ENCODE measurements around the gene CCDC14. TPM values are rescaled to one million over a fixed set of nuclear protein-coding genes. Genes with fewer than 3 reads are reported as not detected.

CCDC14 gene
- total RNA-seq, 1 experiment from 2014 or later, result 44.9 TPM

Other genes with a start within 250 kb of the CCDC14 start
- 185 and 197 TPM in 2 replicates for gene MYLK, start 76.9 kb downstream of the CCDC14 start, total RNA-seq (2014; rRNA removed; shearing (Covaris generic))
- 0.21 TPM in 1 of 2 replicates, not detected in the other for gene ROPN1, start 30.9 kb upstream of the CCDC14 start, total RNA-seq (2014; rRNA removed; shearing (Covaris generic))
- 7.6 and 8.0 TPM in 2 replicates for gene KALRN, start 72.1 kb upstream of the CCDC14 start, total RNA-seq (2014; rRNA removed; shearing (Covaris generic))

Measured in HT1080 (cell line).